ENCODE results near the gene KCNG1. TPM values are rescaled to one million over a fixed set of nuclear protein-coding genes. Genes with fewer than 3 reads are reported as not detected.

KCNG1 gene
- total RNA-seq, 2 donors from 2014 or later = 0.70 to 2.3 TPM

DNA sequence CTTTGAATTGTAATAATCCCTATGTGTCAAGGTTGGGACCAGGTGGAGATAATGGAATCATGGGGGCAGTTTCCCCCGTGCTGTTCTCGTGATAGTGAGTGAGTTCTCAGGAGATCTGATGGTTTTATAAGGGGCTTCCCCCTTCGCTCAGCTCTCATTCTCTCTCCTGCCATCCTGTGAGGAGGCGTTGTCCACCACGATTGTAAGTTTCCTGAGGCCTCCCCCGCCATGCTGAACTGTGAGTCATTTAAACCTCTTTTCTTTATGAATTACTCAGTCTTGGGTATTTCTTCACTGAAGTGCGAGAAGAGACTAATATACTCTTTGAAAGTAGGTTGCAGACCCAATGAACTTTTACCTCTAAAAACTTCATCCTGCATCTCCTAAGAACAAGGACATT lies 39.2 kb upstream of the KCNG1 start:
- H3K27me3 ChIP-seq = no peaks in the 10 kb centered on the region

DNA sequence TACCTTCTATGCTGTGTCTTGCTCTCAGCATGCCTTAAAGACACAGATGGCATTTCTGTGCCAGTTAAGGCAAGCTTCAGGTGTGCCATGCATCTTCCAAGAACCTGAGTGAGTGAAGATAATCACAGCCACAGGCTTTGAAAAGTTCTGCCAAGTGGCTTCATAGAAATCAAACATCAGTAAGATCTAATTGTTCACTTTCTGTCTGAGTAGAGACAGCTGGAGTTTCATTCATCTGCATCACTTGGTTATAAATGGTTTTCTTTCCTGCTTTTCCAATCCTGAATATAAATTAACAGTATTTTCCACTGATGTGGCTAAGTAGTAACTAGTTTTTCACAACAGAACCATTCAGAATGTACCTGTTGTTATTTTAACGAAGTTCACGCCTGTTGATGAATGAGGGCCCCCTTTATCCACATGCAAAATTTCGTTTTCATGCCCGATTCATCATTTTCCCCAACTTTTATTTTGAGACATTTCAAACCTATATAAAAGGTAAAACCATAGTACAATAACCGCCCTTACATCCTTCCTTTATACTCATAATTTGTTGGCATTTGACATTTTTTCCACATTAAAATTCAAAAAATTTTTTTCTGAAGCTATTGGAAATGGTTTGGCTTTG lies 38.6 kb upstream of the KCNG1 start:
- Histone ChIP-seq H3K36me3 (no peaks in the 10 kb centered on the region), H3K9me3 (no peaks in the 10 kb centered on the region), H3K27ac (no peak overlapping the region), H3K27me3 (no peaks in the 10 kb centered on the region), H3K4me3 (no peak overlapping the region), H3K4me1 (no peaks in the 10 kb centered on the region)
- DNase-seq (ENCODE audit: low spot score) = no peak
- TF ChIP-seq, protein P1, sequence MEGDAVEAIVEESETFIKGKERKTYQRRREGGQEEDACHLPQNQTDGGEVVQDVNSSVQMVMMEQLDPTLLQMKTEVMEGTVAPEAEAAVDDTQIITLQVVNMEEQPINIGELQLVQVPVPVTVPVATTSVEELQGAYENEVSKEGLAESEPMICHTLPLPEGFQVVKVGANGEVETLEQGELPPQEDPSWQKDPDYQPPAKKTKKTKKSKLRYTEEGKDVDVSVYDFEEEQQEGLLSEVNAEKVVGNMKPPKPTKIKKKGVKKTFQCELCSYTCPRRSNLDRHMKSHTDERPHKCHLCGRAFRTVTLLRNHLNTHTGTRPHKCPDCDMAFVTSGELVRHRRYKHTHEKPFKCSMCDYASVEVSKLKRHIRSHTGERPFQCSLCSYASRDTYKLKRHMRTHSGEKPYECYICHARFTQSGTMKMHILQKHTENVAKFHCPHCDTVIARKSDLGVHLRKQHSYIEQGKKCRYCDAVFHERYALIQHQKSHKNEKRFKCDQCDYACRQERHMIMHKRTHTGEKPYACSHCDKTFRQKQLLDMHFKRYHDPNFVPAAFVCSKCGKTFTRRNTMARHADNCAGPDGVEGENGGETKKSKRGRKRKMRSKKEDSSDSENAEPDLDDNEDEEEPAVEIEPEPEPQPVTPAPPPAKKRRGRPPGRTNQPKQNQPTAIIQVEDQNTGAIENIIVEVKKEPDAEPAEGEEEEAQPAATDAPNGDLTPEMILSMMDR (IDR thresholded peaks at IDR 0.05) = no peak

More for the DNA sequence above, 39.2 kb upstream of the KCNG1 start:
- Histone ChIP-seq H3K4me3 (no peak overlapping the region), H3K36me3 (no peaks in the 10 kb centered on the region), H3K9me3 (no peaks in the 10 kb centered on the region), H3K27ac (no peak overlapping the region), H3K4me1 (no peaks in the 10 kb centered on the region)
- no peak for DNase-seq (ENCODE audit: low spot score)
- TF ChIP-seq, protein P1 (IDR thresholded peaks at IDR 0.05) = no peak

DNA sequence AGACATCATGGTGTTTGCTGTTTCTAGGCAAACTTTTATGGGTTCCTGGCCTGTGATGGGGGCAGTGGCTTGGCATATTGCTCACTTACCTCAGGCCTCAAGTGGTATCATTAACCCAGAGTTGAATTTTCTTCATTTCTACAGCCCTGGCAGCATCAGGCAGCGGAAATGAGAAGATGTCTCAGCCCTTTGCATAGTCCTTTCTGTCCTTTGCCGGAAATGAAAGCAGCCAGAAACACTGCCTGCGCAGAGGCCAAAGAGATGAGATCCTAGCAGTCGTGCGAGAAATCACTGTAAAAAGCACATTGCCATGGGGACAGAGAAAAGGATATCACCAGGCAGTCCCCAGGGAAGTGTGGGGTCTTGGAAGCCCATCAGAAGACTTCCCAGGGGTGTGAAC lies 37.4 kb upstream of the KCNG1 start:
- H3K4me3 ChIP-seq = no peak overlapping the region
- no peaks in the 10 kb centered on the region for H3K9me3 ChIP-seq
- H3K27ac ChIP-seq = no peak overlapping the region
- no peak for DNase-seq (ENCODE audit: low spot score)
- TF ChIP-seq, protein P1 (IDR thresholded peaks at IDR 0.05) = no peak
- no peaks in the 10 kb centered on the region for H3K4me1 ChIP-seq
- no peaks in the 10 kb centered on the region for H3K36me3 ChIP-seq
- no peaks in the 10 kb centered on the region for H3K27me3 ChIP-seq

DNA sequence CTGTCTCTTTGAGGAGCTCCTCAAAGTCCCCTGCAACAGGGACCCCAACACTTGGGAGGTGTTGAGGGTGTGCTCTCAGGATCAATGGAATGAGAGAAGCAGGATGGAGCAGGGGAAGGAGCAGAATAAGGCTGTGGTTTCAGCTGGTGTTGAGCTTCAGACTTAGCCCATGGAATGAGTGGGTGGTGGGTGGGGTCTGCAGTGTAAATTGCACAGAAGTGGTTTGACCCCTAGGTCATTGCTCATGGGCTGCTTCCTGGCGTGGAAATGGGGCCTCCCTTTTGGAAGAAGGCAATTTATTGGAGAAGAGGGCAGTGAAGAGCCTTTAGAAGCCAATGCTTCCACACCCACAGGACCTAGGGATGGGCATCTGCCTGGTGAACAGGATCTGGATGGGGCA lies 37.0 kb upstream of the KCNG1 start:
- Histone ChIP-seq H3K9me3 (no peaks in the 10 kb centered on the region), H3K27ac (no peak overlapping the region), H3K4me1 (no peaks in the 10 kb centered on the region), H3K4me3 (no peak overlapping the region), H3K27me3 (no peaks in the 10 kb centered on the region), H3K36me3 (no peaks in the 10 kb centered on the region)
- TF ChIP-seq, protein P1 (IDR thresholded peaks at IDR 0.05) = no peak
- DNase-seq (ENCODE audit: low spot score) = no peak

DNA sequence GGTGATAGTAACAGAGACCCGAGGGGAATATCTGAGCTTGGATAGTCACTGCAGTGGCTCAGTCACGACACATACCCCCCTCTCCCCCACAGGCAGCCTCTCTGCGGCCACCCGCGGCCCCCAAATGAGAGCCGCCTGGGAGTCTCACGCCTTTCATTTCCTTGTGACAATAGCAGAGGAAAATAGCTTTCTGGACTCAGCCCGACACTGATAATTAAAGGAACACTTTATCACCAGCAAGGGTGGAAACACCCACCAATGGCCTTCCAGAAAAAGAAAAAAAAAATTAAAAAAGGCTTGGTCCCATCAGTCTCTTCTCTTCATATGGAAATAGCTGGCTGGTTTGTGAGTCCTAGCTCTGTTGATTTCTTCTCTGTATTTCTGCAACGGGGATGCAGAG lies 35.1 kb upstream of the KCNG1 start:
- H3K27ac ChIP-seq = no peak overlapping the region
- no peak overlapping the region for H3K4me3 ChIP-seq
- no peaks in the 10 kb centered on the region for H3K27me3 ChIP-seq
- H3K36me3 ChIP-seq = no peaks in the 10 kb centered on the region
- DNase-seq (ENCODE audit: low spot score) = no peak
- H3K4me1 ChIP-seq = no peaks in the 10 kb centered on the region
- H3K9me3 ChIP-seq = no peaks in the 10 kb centered on the region
- TF ChIP-seq, protein P1 (IDR thresholded peaks at IDR 0.05) = no peak

DNA sequence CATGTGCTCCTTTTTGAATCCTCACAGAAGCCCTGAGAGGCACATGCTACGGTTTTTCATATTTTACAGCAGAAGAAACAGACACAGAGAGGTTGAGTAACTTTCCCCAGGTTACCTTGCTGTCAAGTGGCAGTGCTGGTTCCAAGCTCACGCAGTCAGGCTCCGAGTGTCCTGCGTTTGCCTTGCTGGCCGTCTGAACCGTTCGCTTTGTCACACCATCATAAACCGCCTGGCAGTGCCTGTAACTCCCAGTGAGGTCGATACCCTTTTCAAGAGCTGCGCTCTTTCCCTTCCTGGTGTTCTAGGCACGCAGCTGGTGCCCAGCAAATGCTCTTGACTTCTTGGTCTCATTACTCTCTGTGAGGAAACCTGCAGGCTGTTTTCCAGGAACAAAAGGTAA lies 31.3 kb upstream of the KCNG1 start:
- H3K9me3 ChIP-seq = no peaks in the 10 kb centered on the region
- no peak for DNase-seq (ENCODE audit: low spot score)
- H3K4me3 ChIP-seq = no peak overlapping the region
- TF ChIP-seq, protein P1 (IDR thresholded peaks at IDR 0.05) = no peak
- H3K4me1 ChIP-seq = no peaks in the 10 kb centered on the region
- H3K27ac ChIP-seq = no peak overlapping the region
- H3K36me3 ChIP-seq = no peaks in the 10 kb centered on the region
- H3K27me3 ChIP-seq = no peaks in the 10 kb centered on the region

All from right atrium auricular region (tissue), 2 donors.